ENCODE results near the gene MOB3B. TPM values are rescaled to one million over a fixed set of nuclear protein-coding genes. Genes with fewer than 3 reads are reported as not detected.

MOB3B gene
- total RNA-seq, 1 donor from 2014 or later, result 1.1 TPM

DNA sequence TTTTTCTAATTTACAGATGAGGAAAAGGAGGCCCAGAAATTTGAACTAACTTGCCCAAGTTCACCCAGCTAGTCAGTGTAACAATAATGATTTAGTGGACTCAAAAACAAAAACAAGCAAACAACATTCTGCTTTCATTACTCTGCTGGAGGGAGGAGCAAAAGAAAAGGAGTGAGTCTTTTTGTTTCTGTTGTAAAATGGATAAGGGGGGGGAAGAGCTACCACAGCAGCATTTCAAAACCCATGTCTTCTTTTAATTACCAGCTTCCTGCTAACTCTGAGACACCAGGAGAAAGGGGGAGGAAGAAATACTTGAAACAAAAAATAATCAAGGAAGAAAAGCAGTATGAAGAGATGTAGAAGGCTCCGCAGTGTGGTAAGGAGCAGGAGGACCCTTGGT is 193.5 kb downstream of the MOB3B start:
- TF ChIP-seq, protein P1, sequence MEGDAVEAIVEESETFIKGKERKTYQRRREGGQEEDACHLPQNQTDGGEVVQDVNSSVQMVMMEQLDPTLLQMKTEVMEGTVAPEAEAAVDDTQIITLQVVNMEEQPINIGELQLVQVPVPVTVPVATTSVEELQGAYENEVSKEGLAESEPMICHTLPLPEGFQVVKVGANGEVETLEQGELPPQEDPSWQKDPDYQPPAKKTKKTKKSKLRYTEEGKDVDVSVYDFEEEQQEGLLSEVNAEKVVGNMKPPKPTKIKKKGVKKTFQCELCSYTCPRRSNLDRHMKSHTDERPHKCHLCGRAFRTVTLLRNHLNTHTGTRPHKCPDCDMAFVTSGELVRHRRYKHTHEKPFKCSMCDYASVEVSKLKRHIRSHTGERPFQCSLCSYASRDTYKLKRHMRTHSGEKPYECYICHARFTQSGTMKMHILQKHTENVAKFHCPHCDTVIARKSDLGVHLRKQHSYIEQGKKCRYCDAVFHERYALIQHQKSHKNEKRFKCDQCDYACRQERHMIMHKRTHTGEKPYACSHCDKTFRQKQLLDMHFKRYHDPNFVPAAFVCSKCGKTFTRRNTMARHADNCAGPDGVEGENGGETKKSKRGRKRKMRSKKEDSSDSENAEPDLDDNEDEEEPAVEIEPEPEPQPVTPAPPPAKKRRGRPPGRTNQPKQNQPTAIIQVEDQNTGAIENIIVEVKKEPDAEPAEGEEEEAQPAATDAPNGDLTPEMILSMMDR (IDR thresholded peaks at IDR 0.05; ENCODE audit: insufficient read depth, low read length, severe bottlenecking), result no peak
- DNase-seq (ENCODE audit: low read depth) (no peak), FAIRE-seq (no peak)
- no peak overlapping the region for H3K4me3 ChIP-seq (ENCODE audit: low read depth, low read length)
- no peaks in the 10 kb centered on the region for H3K27me3 ChIP-seq (ENCODE audit: control insufficient read depth, insufficient read depth, low read length)
- H3K36me3 ChIP-seq (ENCODE audit: control insufficient read depth, insufficient read depth, low read length), result peaks cover 2% of the 10 kb centered on the region

DNA sequence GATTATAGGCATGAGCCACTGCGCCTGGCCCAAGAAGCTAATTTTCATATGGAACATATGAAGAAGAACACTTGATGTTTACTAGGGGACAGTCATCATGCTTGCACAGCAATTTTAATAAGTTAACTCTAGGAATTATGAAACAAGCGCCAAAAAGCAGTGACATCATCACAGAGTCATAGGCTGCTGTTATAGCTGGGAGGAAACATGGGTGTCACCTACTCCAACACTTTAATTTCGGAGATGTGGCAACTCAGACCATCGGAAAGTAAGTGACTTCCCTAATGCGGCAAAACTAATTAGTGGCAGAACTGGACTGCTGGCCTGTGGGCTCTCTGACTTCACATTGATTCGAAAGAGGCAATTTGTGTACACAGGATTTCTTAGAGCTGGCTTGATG is 194.5 kb downstream of the MOB3B start:
- no peak for FAIRE-seq
- Histone ChIP-seq H3K36me3 (ENCODE audit: control insufficient read depth, insufficient read depth, low read length) (peaks cover 2% of the 10 kb centered on the region), H3K4me3 (ENCODE audit: low read depth, low read length) (no peak overlapping the region), H3K27me3 (ENCODE audit: control insufficient read depth, insufficient read depth, low read length) (no peaks in the 10 kb centered on the region)
- TF ChIP-seq, protein P1 (IDR thresholded peaks at IDR 0.05; ENCODE audit: insufficient read depth, low read length, severe bottlenecking), result no peak
- no peak for DNase-seq (ENCODE audit: low read depth)

DNA sequence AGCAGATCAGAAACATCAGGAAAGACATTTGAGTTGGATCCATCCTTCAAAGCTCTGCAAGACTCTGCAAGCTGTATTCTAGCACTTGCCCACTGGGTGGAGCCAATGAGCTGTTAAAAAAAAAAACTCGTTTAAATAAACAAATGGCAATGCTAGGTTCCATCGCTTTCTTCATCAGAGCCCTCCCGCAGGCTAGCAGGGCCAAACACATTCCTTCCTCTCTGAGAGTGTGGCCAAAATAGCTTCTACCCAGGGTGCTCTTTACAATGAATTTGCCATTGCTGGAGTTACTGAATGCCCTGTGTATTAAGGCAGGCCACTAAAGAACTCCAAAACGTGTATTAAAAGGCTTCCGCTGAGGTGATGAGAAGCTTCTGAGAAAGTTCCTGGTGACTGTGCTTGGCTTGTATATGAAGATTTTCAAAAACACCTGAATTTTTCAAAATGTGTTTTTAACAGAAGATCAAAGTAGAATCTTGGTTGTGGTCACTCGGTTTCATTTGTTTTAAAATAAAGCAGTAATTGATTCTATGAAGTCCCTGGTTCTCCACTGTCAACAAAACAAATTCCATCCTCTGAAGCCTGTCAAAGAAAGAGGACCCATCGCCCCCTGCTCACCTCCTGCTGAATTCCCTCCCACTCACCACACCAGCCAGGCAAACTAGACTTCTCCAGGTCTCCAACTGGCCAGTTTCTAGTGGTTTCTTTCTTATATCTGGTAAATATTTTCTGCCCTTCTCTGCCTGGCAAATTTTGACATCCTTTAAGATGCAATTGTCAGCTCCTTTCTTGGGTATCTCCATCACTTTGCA is 196.2 kb downstream of the MOB3B start:
- TF ChIP-seq, protein P1 (IDR thresholded peaks at IDR 0.05; ENCODE audit: insufficient read depth, low read length, severe bottlenecking), result peak; percentile 78
- DNase-seq (ENCODE audit: low read depth) (peak; percentile 72), FAIRE-seq (no peak)
- H3K27me3 ChIP-seq (ENCODE audit: control insufficient read depth, insufficient read depth, low read length), result no peaks in the 10 kb centered on the region
- no peak overlapping the region for H3K4me3 ChIP-seq (ENCODE audit: low read depth, low read length)
- peaks cover 2% of the 10 kb centered on the region for H3K36me3 ChIP-seq (ENCODE audit: control insufficient read depth, insufficient read depth, low read length)

DNA sequence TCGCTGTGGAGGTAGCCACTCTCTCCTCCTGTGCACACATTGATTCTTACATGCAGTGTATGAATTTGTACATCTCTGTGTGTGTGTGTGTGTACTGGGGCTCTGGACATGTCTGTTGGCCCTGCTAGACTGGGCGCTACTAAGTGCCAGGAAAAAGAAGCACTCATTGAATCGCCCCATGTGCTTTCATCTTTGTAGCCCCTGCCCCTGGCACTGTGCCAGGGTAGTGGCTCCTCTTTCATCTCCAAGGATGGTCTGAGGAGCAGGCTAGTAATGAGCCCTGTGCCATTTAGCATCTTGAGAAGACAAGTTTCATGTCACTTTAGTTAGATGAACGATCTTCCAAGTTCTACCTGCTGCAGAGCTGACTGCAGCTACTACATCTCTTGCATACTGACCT is 198.2 kb downstream of the MOB3B start:
- TF ChIP-seq, protein P1 (IDR thresholded peaks at IDR 0.05; ENCODE audit: insufficient read depth, low read length, severe bottlenecking), result no peak
- H3K27me3 ChIP-seq (ENCODE audit: control insufficient read depth, insufficient read depth, low read length), result no peaks in the 10 kb centered on the region
- FAIRE-seq, result peak; percentile 13
- no peak for DNase-seq (ENCODE audit: low read depth)
- H3K4me3 ChIP-seq (ENCODE audit: low read depth, low read length), result no peak overlapping the region
- H3K36me3 ChIP-seq (ENCODE audit: control insufficient read depth, insufficient read depth, low read length), result peaks cover 2% of the 10 kb centered on the region

DNA sequence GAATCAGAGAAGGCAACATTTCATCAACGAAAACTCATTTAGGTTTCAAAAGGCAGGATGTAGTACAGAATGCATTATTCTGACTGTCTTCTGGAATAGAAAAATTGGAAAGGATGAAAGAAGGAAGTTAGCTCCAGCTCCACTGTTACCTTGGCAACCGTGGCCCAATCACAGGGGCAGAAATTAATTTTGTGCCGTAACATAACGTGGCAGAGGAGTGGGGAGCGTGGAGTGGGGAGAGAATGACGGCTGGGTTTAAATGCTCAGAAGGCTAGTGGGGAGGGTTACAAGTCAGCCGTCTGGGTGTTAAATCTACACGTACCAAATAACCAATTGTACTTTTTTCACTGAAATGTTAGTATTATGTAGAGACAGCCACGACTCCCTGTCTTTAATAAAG is 200.3 kb downstream of the MOB3B start:
- TF ChIP-seq, protein P1 (IDR thresholded peaks at IDR 0.05; ENCODE audit: insufficient read depth, low read length, severe bottlenecking), result no peak
- no peak overlapping the region for H3K4me3 ChIP-seq (ENCODE audit: low read depth, low read length)
- no peak for DNase-seq (ENCODE audit: low read depth)

DNA sequence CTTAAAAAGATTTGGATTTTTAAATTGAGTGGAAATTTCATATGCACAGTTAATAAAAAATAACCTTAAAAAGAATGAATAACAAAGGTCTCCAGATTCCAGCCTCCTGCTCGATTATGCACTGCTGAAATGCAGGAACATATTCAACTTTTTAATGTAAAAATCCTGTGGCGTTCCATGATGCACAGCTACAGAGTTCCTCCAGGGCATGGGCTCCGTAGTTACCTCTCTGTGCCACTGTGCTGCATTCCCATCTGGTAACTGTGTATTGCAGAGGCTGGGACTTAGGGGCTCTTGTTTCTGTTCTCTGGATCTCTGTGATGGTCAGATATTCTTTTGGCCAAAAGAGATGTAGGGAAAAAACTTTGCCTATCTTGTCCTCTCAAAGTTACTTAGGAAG is 201.1 kb downstream of the MOB3B start:
- DNase-seq (ENCODE audit: low read depth) (no peak), FAIRE-seq (no peak)
- H3K4me3 ChIP-seq (ENCODE audit: low read depth, low read length), result no peak overlapping the region
- H3K27me3 ChIP-seq (ENCODE audit: control insufficient read depth, insufficient read depth, low read length), result no peaks in the 10 kb centered on the region
- TF ChIP-seq, protein P1 (IDR thresholded peaks at IDR 0.05; ENCODE audit: insufficient read depth, low read length, severe bottlenecking), result no peak
- H3K36me3 ChIP-seq (ENCODE audit: control insufficient read depth, insufficient read depth, low read length), result no peaks in the 10 kb centered on the region

More for the DNA sequence above, 200.3 kb downstream of the MOB3B start:
- FAIRE-seq, result no peak
- H3K36me3 ChIP-seq (ENCODE audit: control insufficient read depth, insufficient read depth, low read length), result no peaks in the 10 kb centered on the region
- no peaks in the 10 kb centered on the region for H3K27me3 ChIP-seq (ENCODE audit: control insufficient read depth, insufficient read depth, low read length)

Measured in bronchial epithelial cell (primary cell).